HEK293 (cell line): ENCODE data around the gene LARP1.
A peak's percentile ranks its signal among the peaks of the same experiment; 100 is the strongest.

ENCODE experiments used
- CTCF ChIA-PET: fragments of 350-600 bp; formaldehyde crosslinking; extraction: SDS; loops from one replicate; lab custom pipeline; 2021; ENCODE audit warnings: antibody characterized with exemption; lab: Yijun Ruan, JAX
- POLR2A ChIA-PET: fragments of 300-600 bp; formaldehyde crosslinking; extraction: SDS; loops from one replicate; lab custom pipeline; 2020; ENCODE audit warnings: antibody characterized with exemption, inconsistent platforms; lab: Yijun Ruan, JAX
- H3K27ac ChIP-seq: fragments of 200-500 bp; sonication (Bioruptor generic); 2 replicates; pipeline ENCODE4 v1.5.1; 2014; ENCODE audit warnings: low read depth, low read length, control low read depth, inconsistent platforms; ENCODE audit errors: extremely low read depth
- H3K36me3 ChIP-seq, 2 experiments: fragments of 200-500 bp in 1 of 2; sonication (Bioruptor generic) in 1 of 2; 1 replicate in 1 of 2; 2 replicates in 1 of 2; pipeline ENCODE4 v1.5.1; 2014 to 2017; ENCODE audit warnings: inconsistent platforms in 2 of 2, low read length in 2 of 2; ENCODE audit not compliant: control insufficient read depth in 2 of 2, insufficient read depth in 1 of 2
- H3K4me1 ChIP-seq: fragments of 200-500 bp; sonication (Bioruptor generic); 2 replicates; pipeline ENCODE4 v1.5.1; 2014; ENCODE audit warnings: mild to moderate bottlenecking, low read length, inconsistent platforms; ENCODE audit not compliant: control insufficient read depth, insufficient read depth
- H3K4me3 ChIP-seq: 2 replicates; pipeline ENCODE4 v1.5.1; 2011; ENCODE audit warnings: low read depth, mild to moderate bottlenecking, control low read depth, low read length, moderate library complexity
- H3K9me3 ChIP-seq: fragments of 200-500 bp; sonication (Bioruptor generic); 2 replicates; pipeline ENCODE4 v1.5.1; 2014; ENCODE audit warnings: low read depth, low read length, inconsistent platforms; ENCODE audit not compliant: control insufficient read depth, insufficient read depth
- KLF1 ChIP-seq: fragments of 450-650 bp; formaldehyde crosslinking; IDR thresholded peaks from 2 replicates; pipeline ENCODE4 v1.5.1; 2016; ENCODE audit warnings: missing biosample characterization, missing genetic modification characterization
- PRDM1 ChIP-seq: fragments of 450-650 bp; formaldehyde crosslinking; IDR thresholded peaks from 2 replicates; pipeline ENCODE4; 2016; ENCODE audit warnings: missing biosample characterization, missing genetic modification characterization
- RBAK ChIP-seq: fragments of 450-650 bp; formaldehyde crosslinking; IDR thresholded peaks from 2 replicates; pipeline ENCODE4 v1.5.1; 2016; ENCODE audit warnings: missing biosample characterization, missing genetic modification characterization
- TCF7L2 ChIP-seq: IDR thresholded peaks from 2 replicates; pipeline ENCODE4 v1.6.1; 2011; ENCODE audit warnings: low read depth, mild to moderate bottlenecking, inconsistent platforms, low read length, moderate library complexity, borderline replicate concordance
- TRIM28 ChIP-seq: IDR thresholded peaks from 2 replicates; pipeline ENCODE4 v1.6.1; 2011; ENCODE audit warnings: low read length, control low read depth, borderline replicate concordance
- ZBTB10 ChIP-seq: fragments of 450-650 bp; formaldehyde crosslinking; IDR thresholded peaks from 2 replicates; pipeline ENCODE4 v1.5.1; 2016; ENCODE audit warnings: missing biosample characterization, missing genetic modification characterization
- ZBTB21 ChIP-seq: fragments of 450-650 bp; formaldehyde crosslinking; IDR thresholded peaks from 2 replicates; pipeline ENCODE4 v1.5.1; 2017; ENCODE audit warnings: missing biosample characterization, missing genetic modification characterization
- ZFP69B ChIP-seq: fragments of 450-650 bp; formaldehyde crosslinking; IDR thresholded peaks from 2 replicates; pipeline ENCODE4 v1.5.1; 2016; ENCODE audit warnings: missing biosample characterization, missing genetic modification characterization
- ZNF155 ChIP-seq: fragments of 450-650 bp; formaldehyde crosslinking; IDR thresholded peaks from 2 replicates; pipeline ENCODE4 v1.5.1; 2016; ENCODE audit warnings: missing biosample characterization, missing genetic modification characterization
- ZNF18 ChIP-seq: fragments of 450-650 bp; formaldehyde crosslinking; IDR thresholded peaks from 2 replicates; pipeline ENCODE4 v1.5.1; 2016; ENCODE audit warnings: missing biosample characterization, missing genetic modification characterization
- ZNF24 ChIP-seq: fragments of 450-650 bp; formaldehyde crosslinking; IDR thresholded peaks from 2 replicates; pipeline ENCODE4 v1.5.1; 2016; ENCODE audit warnings: missing biosample characterization, missing genetic modification characterization
- ZNF311 ChIP-seq: fragments of 450-650 bp; formaldehyde crosslinking; IDR thresholded peaks from 2 replicates; pipeline ENCODE4 v1.5.1; 2017; ENCODE audit warnings: missing biosample characterization, missing genetic modification characterization, borderline replicate concordance
- ZNF398 ChIP-seq: fragments of 450-650 bp; formaldehyde crosslinking; IDR thresholded peaks from 2 replicates; pipeline ENCODE4 v1.5.1; 2017; ENCODE audit warnings: missing biosample characterization, missing genetic modification characterization
- ZNF416 ChIP-seq: fragments of 450-650 bp; formaldehyde crosslinking; IDR thresholded peaks from 2 replicates; pipeline ENCODE4 v1.5.1; 2016; ENCODE audit warnings: missing biosample characterization, missing genetic modification characterization
- ZNF449 ChIP-seq: fragments of 450-650 bp; formaldehyde crosslinking; IDR thresholded peaks from 2 replicates; pipeline ENCODE4 v1.5.1; 2017; ENCODE audit warnings: missing biosample characterization, mild to moderate bottlenecking, missing genetic modification characterization, moderate library complexity
- ZNF48 ChIP-seq: fragments of 450-650 bp; formaldehyde crosslinking; IDR thresholded peaks from 2 replicates; pipeline ENCODE4 v1.5.1; 2016; ENCODE audit warnings: missing biosample characterization, missing genetic modification characterization
- ZNF488 ChIP-seq: fragments of 450-650 bp; formaldehyde crosslinking; IDR thresholded peaks from 2 replicates; pipeline ENCODE4 v1.5.1; 2016; ENCODE audit warnings: missing biosample characterization, missing genetic modification characterization
- ZNF501 ChIP-seq: fragments of 450-650 bp; formaldehyde crosslinking; IDR thresholded peaks from 2 replicates; pipeline ENCODE4 v1.5.1; 2016; ENCODE audit warnings: missing biosample characterization, missing genetic modification characterization
- ZNF518A ChIP-seq: fragments of 450-650 bp; formaldehyde crosslinking; conservative IDR thresholded peaks from 2 replicates; pipeline ENCODE4 v1.5.1; 2016; ENCODE audit warnings: low read depth, missing biosample characterization, missing genetic modification characterization
- ZNF555 ChIP-seq: fragments of 450-650 bp; formaldehyde crosslinking; conservative IDR thresholded peaks from 2 replicates; pipeline ENCODE4 v1.5.1; 2017; ENCODE audit warnings: missing biosample characterization, mild to moderate bottlenecking, missing genetic modification characterization, inconsistent platforms
- ZNF629 ChIP-seq: fragments of 450-650 bp; formaldehyde crosslinking; IDR thresholded peaks from 2 replicates; pipeline ENCODE4 v1.5.1; 2017; ENCODE audit warnings: missing biosample characterization, missing genetic modification characterization
- ZNF658 ChIP-seq: fragments of 450-650 bp; formaldehyde crosslinking; IDR thresholded peaks from 2 replicates; pipeline ENCODE4; 2016; ENCODE audit warnings: missing biosample characterization, missing genetic modification characterization
- ZNF785 ChIP-seq: fragments of 450-650 bp; formaldehyde crosslinking; IDR thresholded peaks from 2 replicates; pipeline ENCODE4 v1.5.1; 2016; ENCODE audit warnings: missing biosample characterization, missing genetic modification characterization
- ZSCAN23 ChIP-seq: fragments of 450-650 bp; formaldehyde crosslinking; IDR thresholded peaks from 2 replicates; pipeline ENCODE4 v1.5.1; 2016; ENCODE audit warnings: missing biosample characterization, missing genetic modification characterization
- ZXDB ChIP-seq: fragments of 450-650 bp; formaldehyde crosslinking; IDR thresholded peaks from 2 replicates; pipeline ENCODE4 v1.5.1; 2016; ENCODE audit warnings: missing biosample characterization, missing genetic modification characterization

Gene LARP1

GRCh38 chr5:154858297-154858971 lies 103.3 kb downstream of the LARP1 start, which contains the start of gene CNOT8:
CNOT8 (plus strand) TSS chr5:154858627; CDS start chr5:154863279, 4,652 bp downstream.
- ChIA-PET POLR2A (interaction anchor here (0.7 to 1.6 kb wide), 5 partner anchors 10 to 101 kb away, joined by 3 to 7 read pairs (median 3); no protein-coding TSS in a partner anchor), CTCF (no interaction called here)
- 0 out of 2 replicates have a peak, but pooled peaks cover 3% of the 10 kb centered on the region for H3K4me1 ChIP-seq
- H3K9me3 ChIP-seq, result no peaks in the 10 kb centered on the region
- peaks cover 3 to 10% of the 10 kb centered on the region in 2 experiments; a peak in 1 of 3 replicates for H3K36me3 ChIP-seq
- H3K4me3 ChIP-seq, result peak within 1 kb of the TSS; percentile 90
- peak within 1 kb of the TSS; percentile 89 for H3K27ac ChIP-seq
- TF ChIP-seq RBAK (tag by site-specific recombination) (no peak), PRDM1 (tag by site-specific recombination) (no peak), ZNF24 (tag by site-specific recombination) (peak; percentile 43; the same call in 1 of the 2 replicates), ZNF555 (tag by site-specific recombination) (no peak), ZSCAN23 (tag by site-specific recombination) (no peak; the same call in 1 of the 2 replicates), ZNF629 (tag by site-specific recombination) (peak; percentile 65; the same call in 1 of the 2 replicates), ZNF18 (tag by site-specific recombination) (no peak), ZFP69B (tag by site-specific recombination) (no peak), TCF7L2 (no peak), ZNF155 (tag by site-specific recombination) (no peak), TRIM28 (no peak), ZNF785 (no peak), ZXDB (tag by site-specific recombination) (peak; percentile 98), ZNF449 (tag by site-specific recombination) (no peak), ZNF416 (tag by site-specific recombination) (no peak), ZNF658 (no peak), ZBTB10 (tag by site-specific recombination) (no peak), ZNF518A (tag by site-specific recombination) (peak; percentile 75), ZNF398 (peak; percentile 47), ZNF311 (tag by site-specific recombination) (no peak), ZBTB21 (tag by site-specific recombination) (no peak), KLF1 (tag by site-specific recombination) (peak; percentile 61; the same call in 1 of the 2 replicates), ZNF501 (tag by site-specific recombination) (peak; percentile 71), ZNF48 (tag by site-specific recombination) (no peak), ZNF488 (tag by site-specific recombination) (no peak)
